ENCODE measurements around the gene CPPED1.

CPPED1 gene

DNA sequence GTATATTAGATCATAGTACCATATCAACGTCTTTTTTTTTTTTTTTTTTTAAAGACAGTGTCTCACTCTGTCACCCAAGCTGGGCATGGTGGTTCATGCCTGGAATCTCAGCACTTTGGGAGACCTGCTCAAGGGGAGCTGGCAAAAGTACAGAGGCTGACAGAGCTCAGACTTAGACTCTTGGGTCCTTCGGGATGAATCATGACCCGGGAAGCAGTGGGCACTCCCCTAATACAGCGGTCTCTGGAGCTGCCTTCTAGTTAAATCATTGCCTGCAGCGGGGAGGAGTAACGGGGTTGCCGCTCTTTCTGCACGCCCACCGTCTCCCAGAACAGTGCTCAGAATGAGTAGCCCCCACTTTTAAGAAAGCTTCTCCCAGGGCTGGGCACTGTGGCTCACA, 174.4 kb downstream of the CPPED1 start:
- peak; percentile 90 for DNase-seq

DNA sequence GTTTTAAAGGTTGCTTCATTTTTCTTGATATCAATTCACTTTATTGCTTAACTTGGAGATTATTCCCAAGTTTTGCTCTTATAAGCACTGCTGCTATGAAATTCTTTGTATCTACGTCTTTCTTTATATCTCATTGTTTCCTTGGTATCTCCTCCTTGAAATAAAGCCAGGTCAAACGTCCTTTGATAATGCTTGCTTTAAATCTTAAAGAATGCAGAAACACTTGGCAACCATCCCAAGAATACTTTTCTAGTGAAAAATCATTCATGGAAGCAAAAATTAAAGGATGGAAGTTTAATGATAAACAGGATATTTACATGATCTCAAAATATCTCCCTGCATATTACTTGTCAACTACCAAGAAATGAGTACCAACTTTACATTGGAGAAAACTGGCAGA, 175.2 kb downstream of the CPPED1 start:
- peak; percentile 90 for DNase-seq

DNA sequence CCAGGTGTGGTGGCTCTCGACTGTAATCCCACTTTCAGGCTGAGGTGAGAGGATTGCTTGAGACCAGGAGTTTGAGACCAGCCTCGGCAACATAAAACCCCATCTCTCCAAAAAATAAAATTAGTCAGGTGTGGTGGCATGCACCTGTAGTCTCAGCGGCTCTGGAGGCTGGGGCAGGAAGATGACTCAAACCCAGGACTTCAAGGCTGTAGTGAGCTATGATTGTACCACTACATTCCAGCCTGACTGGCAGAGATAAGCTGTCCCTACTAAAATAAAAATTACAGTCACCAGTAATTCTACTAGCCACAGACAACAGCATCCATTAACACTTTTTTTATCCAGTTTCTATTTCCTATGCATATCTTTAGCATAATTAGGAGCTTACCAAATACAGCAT, 176.3 kb downstream of the CPPED1 start:
- no peak for DNase-seq

DNA sequence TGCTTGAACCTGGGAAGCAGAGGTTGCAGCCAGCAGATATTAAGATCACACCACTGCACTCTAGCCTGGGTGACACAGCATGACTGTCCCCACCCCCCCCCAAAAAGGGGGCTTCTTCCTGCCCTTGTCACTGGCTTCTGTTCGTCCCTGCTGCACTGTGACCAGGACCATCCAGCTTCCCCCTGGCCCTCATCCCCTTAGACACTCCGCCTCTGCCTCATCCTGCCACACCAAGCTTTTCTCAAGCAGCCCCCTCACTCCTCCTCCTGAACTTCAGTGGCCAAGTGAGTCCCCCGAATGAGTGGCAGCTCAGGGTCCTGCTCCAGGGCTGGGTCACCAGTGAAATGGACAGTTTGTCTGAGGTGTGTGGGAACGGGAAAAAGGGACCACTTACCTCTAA, 177.3 kb downstream of the CPPED1 start:
- no peak for DNase-seq

DNA sequence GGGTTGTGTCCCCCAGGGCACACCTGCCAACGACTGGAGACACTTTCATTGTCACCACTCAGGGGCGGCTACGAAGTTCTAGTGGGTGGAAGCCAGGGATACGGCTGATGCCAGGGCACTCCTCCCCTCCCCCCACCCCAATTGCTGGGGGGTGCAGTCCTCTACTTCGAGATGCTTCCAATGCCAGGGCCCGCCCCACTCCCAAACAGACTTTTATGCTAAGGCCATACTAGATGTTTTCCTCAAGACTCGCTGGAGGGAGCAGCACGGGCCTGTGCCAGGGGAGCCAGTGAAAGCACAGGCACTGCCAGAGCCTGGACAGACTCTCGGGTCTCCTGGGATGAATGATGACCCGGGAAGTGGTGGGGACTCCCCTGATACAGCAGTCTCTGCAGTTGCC, 178.0 kb downstream of the CPPED1 start:
- DNase-seq, result no peak

DNA sequence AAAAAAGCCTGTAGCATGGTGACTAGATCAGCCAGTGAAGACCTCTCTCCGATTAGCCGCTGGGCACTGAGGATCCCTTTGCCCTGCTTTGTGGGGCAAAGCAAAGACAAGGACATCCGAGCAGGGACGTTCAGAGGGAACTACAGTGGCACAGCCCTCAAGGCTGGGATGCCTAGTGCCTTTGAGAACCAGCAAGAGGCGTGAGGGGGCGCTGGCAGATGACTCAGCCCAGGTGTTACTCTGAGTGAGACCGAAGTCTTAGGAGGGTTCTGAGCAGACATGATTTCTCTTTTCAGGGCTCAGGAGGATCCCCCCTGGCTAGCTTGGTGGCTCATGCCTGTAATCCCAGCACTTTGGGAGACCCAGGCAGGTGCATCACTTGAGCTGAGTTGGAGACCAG, 178.6 kb downstream of the CPPED1 start:
- no peak for DNase-seq

DNA sequence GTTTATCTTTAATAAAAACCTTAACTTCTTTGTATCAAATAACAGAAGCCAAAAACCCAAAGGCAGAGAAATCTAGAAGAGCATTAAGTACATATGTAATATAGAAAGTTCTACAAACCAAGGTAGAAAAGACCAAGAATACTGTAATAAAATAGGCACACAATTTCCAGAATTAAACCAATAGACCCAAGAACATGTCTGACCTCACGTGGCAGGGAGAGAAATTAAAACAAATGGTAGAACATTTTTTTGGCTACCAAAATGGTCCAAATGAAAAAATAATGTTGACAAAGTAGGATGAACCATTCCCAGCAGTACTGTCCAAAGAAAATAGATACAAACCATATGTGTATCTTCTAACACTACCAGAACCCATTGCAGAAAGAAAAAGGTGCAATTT, 183.5 kb downstream of the CPPED1 start:
- DNase-seq, result no peak

DNA sequence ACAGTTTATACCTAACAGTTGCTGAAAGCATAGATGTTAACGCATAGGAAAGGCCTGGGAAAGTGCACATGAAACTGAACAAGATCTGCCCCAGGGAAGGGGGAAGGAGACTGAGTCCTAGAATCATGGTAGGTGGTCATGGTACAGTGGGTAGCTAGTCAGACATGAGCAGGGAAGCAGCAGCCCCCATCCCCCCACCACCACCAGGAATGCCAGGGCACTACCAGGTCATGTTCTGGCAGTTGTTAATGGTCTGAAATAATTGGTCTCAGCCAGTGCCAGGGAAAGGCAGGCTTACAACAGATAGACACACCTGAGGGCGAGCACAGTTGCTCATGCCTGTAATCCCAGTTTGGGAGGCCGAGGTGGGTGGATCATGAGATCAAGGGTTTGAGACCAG, 185.2 kb downstream of the CPPED1 start:
- DNase-seq, result no peak

DNA sequence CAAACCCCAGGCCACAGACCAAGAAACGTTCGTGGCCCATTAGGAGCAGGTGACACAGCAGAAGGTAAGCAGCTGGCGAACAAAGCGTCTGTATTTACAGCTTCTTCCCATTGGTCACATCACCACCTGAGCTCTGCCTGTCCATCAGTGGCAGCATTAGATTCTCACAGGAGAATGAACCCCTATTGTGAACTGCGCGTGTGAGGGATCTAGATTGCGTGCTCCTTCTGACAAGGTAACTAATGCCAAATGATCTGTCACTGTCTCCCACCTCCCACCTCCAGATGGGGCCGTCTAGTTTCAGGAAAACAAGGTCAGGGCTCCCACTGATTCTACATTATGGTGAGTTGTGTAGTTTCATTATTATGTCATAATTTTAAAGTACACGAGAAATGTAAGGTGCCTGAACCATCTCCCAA, 186.3 kb downstream of the CPPED1 start:
- no peak for DNase-seq

DNA sequence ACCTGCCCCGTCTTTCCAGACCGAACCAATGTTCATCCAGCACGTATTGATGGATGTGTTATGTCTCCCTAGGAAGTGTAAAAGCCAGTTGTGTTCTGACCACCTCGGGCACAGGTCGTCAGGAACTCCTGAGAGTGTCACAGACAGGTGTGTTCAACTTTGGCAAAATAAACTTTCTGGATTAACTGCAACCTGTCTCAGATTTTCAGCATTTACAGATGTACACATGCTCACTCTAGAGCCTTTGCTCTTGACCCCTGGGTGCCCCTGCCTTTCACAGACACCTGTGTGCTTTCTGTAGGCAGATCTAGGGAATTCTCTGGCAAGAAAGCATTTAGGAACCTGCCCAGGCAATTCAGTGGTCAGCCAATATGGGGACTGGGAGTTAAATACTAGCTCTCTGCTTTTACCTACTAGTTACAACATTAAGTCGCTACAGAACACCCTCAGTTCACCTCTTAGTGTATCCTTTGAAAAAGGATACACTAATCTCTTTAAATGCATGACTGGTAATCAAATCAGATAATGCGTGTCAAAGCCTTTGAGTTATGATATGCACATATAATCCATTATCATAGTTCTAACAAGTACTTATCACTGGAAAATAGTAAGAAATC, 188.9 kb downstream of the CPPED1 start:
- DNase-seq, result no peak

DNA sequence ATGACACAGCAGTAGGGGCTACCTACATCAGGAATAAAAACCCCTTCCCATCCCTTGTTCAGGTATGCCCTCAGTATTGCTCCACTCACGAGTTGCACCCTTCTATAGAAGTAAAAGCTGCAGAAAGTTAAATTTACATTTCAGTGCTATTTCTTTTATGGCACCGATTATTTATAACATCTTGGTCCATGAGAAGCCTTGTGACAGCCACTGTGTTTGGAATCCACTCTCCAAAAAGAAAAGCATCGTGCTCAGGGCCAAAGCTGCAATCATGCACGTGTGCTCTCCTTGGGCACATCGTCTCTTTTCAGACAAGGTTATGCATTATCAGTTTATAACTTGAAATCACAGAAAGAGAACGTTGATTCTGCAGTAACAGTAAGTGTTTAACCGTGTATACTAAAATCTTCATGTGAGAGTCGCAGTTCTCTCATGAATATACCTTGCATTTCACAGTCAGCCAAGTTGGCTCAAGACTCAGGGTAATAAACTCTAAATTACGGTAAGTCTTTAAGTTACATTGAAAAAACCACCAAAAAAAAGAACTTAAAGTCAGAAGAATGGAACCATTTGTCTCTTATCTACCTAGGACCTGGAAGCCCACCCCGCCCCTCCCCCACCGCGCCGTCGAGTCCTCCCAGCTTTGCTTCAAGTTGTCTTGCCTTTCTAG, 189.6 kb downstream of the CPPED1 start:
- no peak for DNase-seq

DNA sequence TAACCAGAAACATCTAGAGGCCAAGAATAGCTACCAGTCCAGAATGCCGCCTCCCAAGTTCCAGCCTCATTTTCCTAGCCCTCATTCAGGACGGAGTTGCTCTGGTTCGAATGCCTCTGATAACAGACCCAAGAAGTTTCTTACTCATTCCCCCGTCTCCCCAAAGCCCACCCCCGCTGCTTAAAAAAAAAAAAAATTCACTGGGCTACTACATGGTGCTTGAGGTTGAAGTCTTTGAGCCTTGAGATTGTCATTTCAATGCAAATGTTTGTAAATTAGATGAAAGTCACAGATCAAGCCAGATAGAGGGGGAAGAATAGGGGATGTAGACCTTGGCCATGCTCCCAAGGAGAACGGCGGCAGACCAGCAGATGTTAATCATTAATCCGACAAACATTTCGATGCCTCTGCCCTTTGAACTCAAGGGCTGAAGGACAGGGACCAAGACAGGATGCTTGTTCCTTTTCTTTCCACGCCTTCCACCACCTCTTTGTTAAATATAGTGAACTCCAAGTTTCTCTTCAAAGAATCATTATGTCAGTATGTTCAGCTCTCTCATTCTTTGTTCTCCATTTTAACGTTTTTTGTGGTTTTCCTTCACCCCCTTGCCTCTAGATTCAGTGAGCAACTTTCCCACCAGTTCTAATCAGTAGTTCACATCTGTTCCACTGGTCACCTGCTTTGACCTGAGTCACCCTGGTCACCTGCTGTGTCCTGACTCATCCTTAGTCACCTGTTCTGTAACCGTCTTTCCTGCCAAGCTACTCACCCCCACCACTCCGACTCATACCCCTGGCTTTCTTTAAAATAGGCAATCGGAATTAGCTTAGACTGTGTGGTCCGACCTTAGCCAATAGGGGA, 190.3 kb downstream of the CPPED1 start:
- peak; percentile 69 for DNase-seq

DNA sequence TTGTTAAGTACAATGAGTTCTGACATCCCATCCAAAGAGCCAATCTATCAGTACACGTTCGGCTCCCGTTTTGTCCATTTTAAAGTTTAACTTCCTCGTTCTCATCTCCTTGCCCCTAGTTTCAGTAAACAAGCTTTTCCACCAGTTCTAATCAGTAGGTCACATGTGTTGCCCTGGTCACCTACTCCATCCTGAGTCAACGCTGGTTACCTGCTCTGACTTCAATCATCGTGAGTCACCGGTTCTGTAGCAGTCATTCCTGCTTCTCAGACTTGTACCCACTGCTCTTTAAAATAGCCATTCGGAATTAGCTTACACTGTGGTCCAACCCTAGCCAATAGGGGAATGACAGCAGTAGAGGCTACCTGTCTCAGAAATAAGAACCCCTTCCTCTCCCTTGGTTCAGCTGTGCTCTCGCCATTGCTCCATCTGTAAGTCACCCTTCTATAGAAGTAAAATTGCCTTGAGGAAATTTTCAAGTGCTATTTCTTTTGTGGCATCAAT, 191.0 kb downstream of the CPPED1 start:
- DNase-seq, result peak; percentile 37

DNA sequence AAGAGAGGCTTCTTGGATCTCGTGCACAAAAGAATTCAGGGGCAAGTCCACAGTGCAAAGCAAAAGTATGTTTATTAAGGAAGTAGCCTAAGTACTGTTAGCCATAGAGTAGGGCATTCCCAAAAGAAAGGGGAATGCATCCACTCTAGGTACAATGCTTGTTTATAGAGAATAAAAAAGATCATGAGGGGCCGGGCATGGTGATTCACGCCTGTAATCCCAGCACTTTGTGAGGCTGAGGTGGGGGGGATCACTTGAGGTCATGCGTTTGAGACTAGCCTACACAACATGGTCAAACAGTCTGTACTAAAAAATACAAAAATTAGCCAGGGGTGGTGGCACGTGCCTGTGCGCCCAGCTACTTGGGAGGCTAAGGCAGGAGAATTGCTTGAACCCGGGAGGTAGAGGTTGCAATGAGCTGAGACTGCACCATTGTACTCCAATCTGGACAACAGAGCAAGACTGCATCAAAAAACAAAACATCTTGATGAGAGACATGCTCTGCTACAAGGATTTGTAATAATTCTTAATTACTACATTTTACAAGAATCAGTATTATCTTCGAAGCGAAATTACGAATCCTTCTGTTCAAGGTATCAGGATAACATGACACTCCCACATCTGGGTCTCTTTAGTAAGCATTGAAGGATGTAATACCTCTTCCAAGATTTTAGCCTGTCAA, 191.6 kb downstream of the CPPED1 start:
- no peak for DNase-seq

DNA sequence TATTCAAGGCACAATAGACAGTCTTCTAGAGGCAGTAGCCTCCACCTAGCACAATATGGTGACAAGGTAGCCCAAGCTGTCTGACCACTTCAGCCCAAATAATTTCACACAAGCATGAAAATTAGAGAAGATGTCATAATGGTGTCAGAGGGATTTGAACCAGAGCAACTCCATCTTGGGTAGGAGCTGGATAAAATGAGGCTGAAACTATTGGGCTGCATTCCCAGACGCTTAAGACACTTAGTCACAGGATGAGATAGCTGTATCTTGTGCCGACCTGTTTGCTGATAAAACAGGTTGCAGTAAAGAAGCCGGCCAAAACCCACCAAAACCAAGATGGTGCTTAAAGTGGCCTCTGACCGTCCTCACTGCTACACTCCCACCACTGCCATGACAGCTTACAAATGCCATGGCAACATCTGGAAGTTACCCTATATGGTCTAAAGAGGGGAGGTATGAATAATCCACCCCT, 192.6 kb downstream of the CPPED1 start:
- peak; percentile 66 for DNase-seq

DNA sequence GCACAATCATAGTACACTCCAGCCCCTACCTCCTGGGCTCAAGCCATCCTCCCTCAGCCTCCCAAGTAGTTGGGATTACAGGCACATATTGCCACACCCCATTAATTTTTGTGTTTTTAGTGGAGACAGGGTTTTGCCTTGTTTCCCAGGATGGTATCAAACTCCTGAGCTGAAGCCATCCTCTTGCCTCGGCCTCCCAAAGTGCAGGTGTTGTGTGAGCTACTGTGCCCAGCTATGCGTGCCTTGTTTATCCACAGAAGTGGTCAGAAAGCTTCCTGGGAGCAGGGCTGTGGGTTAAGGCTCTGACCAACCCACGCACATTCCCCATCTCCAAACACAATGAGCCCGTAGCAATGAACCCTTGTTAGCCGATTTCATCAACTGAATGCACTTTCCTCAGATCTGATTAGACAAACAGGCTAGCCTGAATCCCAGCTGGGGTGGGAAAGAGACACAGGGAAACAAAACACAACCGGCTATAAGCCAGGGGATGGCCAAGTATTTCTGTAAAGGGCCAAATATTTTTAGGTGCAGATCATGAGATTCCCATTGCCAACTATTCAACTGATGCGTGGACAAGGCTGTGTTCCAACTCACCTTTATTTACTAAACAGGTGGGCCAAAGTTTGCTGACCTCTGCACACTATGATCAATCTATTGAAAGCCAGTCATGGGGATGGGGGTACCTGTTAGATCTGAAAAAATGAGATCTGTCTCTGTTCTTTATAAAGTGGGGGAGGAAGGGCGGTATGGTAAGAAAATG, 193.6 kb downstream of the CPPED1 start:
- DNase-seq, result peak; percentile 81

All from NCI-H226 (cell line).